Caco-2 (cell line): Measurements from ENCODE around the gene TMEM204. TPM values are rescaled to one million over a fixed set of nuclear protein-coding genes. Genes with fewer than 3 reads are reported as not detected.

Experiments used
- BruUV-seq: library from RNA; stranded (reverse); fragments of 400-500 nt; replicated peaks from 2 replicates; lab custom pipeline; 2021; lab: Mats Ljungman, UMichigan
- CTCF ChIA-PET: fragments of 300-600 bp; sonication (Branson Sonifier 250); formaldehyde crosslinking; loops from one replicate; lab custom pipeline; 2022; ENCODE audit warnings: antibody characterized with exemption; lab: Charles Lee
- POLR2A ChIA-PET: fragments of 300-600 bp; sonication (Branson Sonifier 250); formaldehyde crosslinking; loops from one replicate; lab custom pipeline; 2022; ENCODE audit warnings: antibody characterized with exemption; lab: Charles Lee
- DNase-seq, 2 experiments: peaks; one replicate each; pipeline versions ENCODE4 v3.0.0 to v3.0.0-alpha.2; 2020 to 2022
- H3K27me3 ChIP-seq: replicated peaks from 2 replicates; pipeline ENCODE4 v1.6.0; 2011; ENCODE audit warnings: low read length; ENCODE audit not compliant: control insufficient read depth, insufficient read depth
- H3K36me3 ChIP-seq: 2 replicates; pipeline ENCODE4 v1.5.1; 2011; ENCODE audit warnings: low read length; ENCODE audit not compliant: control insufficient read depth, insufficient read depth
- H3K4me1 ChIP-seq: fragments of 250-450 bp; sonication (Bioruptor Pico); 2 replicates; pipeline ENCODE4 v1.5.1; 2020; ENCODE audit warnings: mild to moderate bottlenecking
- H3K4me3 ChIP-seq: 2 replicates; pipeline ENCODE4 v1.5.1; 2011; ENCODE audit warnings: low read depth, mild to moderate bottlenecking, control low read depth, low read length
- H3K9me3 ChIP-seq: fragments of 250-450 bp; sonication (Bioruptor Pico); 2 replicates; pipeline ENCODE4 v1.5.1; 2020; ENCODE audit warnings: mild to moderate bottlenecking, moderate library complexity
- H3K27ac Mint-ChIP-seq: one replicate; pipeline ENCODE4 v1.8.0; 2022; ENCODE audit warnings: mixed read lengths; ENCODE audit not compliant: unreplicated experiment
- H3K27me3 Mint-ChIP-seq: one replicate; pipeline ENCODE4 v1.8.0; 2022; ENCODE audit warnings: mixed read lengths; ENCODE audit not compliant: insufficient read depth, unreplicated experiment
- H3K36me3 Mint-ChIP-seq: one replicate; pipeline ENCODE4 v1.8.0; 2022; ENCODE audit warnings: mild to moderate bottlenecking, mixed read lengths; ENCODE audit not compliant: insufficient read depth, unreplicated experiment
- H3K4me1 Mint-ChIP-seq: one replicate; pipeline ENCODE4 v1.8.0; 2022; ENCODE audit warnings: low read depth, mixed read lengths; ENCODE audit not compliant: unreplicated experiment
- H3K4me3 Mint-ChIP-seq: one replicate; pipeline ENCODE4 v1.8.0; 2022; ENCODE audit warnings: mild to moderate bottlenecking, moderate library complexity, mixed read lengths; ENCODE audit not compliant: unreplicated experiment
- H3K9me3 Mint-ChIP-seq: one replicate; pipeline ENCODE4 v1.8.0; 2022; ENCODE audit warnings: mixed read lengths; ENCODE audit not compliant: unreplicated experiment
- intact Hi-C: fragments of 100-400 bp; cut with micrococcal nuclease; formaldehyde crosslinking; loops from one replicate; pipeline ENCODE4 v1.10.0; 2022; ENCODE audit not compliant: unreplicated experiment
- total RNA-seq: library from RNA; stranded (reverse); gene quantifications from 2 replicates; pipeline ENCODE4 v1.2.3, GENCODE V29; 2022
- TF ChIP-seq, protein P1 (sequence below), 2 experiments: fragments of 200-600 bp in 1 of 2; IDR thresholded peaks; 1 replicate in 1 of 2; 2 replicates in 1 of 2; pipeline versions ENCODE4 v1.5.1 to v1.8.0; 2011 to 2022; ENCODE audit warnings: antibody characterized with exemption in 1 of 2, control low read depth in 1 of 2, inconsistent platforms in 1 of 2, low read depth in 1 of 2, low read length in 1 of 2, mild to moderate bottlenecking in 1 of 2, moderate library complexity in 1 of 2; ENCODE audit not compliant: insufficient read depth in 1 of 2, severe bottlenecking in 1 of 2, unreplicated experiment in 1 of 2

Gene TMEM204
- total RNA-seq, 1 experiment from 2014 or later = not detected

DNA sequence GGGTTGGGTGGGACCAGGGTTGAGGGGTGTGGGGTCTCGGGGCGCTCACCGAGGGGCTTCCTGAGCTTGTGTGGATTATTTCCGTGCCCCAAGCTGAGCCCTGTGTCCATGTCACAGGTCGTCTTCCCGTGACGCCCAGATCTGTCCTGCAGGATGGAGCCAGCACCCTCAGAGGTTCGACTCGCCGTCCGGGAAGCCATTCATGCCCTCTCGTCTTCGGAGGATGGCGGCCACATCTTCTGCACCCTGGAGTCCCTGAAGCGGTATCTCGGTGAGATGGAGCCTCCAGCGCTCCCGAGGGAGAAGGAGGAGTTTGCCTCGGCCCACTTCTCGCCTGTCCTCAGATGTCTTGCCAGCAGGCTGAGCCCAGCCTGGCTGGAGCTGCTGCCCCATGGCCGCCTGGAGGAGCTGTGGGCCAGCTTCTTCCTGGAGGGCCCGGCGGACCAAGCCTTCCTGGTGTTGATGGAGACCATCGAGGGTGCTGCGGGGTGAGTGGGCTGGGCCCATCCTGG is 39.3 kb upstream of the TMEM204 start:
- ChIA-PET CTCF (interaction anchor here (0.6 kb wide), 1 partner anchor 19 kb away, joined by 3 read pairs; no protein-coding TSS in a partner anchor), POLR2A (interaction anchor here (1.9 kb wide), 1 partner anchor 74 kb away, joined by 9 read pairs; the partner anchor contains the start of gene UQCC4)
- no peaks in the 10 kb centered on the region for H3K27me3 Mint-ChIP-seq
- no peaks in the 10 kb centered on the region for H3K9me3 Mint-ChIP-seq
- TF ChIP-seq, protein P1, sequence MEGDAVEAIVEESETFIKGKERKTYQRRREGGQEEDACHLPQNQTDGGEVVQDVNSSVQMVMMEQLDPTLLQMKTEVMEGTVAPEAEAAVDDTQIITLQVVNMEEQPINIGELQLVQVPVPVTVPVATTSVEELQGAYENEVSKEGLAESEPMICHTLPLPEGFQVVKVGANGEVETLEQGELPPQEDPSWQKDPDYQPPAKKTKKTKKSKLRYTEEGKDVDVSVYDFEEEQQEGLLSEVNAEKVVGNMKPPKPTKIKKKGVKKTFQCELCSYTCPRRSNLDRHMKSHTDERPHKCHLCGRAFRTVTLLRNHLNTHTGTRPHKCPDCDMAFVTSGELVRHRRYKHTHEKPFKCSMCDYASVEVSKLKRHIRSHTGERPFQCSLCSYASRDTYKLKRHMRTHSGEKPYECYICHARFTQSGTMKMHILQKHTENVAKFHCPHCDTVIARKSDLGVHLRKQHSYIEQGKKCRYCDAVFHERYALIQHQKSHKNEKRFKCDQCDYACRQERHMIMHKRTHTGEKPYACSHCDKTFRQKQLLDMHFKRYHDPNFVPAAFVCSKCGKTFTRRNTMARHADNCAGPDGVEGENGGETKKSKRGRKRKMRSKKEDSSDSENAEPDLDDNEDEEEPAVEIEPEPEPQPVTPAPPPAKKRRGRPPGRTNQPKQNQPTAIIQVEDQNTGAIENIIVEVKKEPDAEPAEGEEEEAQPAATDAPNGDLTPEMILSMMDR (IDR thresholded peaks at IDR 0.05; ENCODE audit: insufficient read depth in 1 of 2, low read depth in 1 of 2, low read length in 1 of 2, severe bottlenecking in 1 of 2, unreplicated experiment in 1 of 2) = no peak
- peak overlapping the region; percentile 96 for H3K4me3 Mint-ChIP-seq
- no TSS peak for BruUV-seq
- DNase-seq = peak in 1 of 2 experiments; percentile 40
- no peaks in the 10 kb centered on the region for H3K4me1 Mint-ChIP-seq
- Histone ChIP-seq H3K4me3 (peak overlapping the region; percentile 59), H3K4me1 (peaks cover 5% of the 10 kb centered on the region; the same call in 1 of the 2 replicates), H3K27me3 (no peaks in the 10 kb centered on the region), H3K9me3 (no peaks in the 10 kb centered on the region), H3K36me3 (peaks cover 3% of the 10 kb centered on the region)
- intact Hi-C loops = no loop called here
- peaks cover 31% of the 10 kb centered on the region for H3K36me3 Mint-ChIP-seq
- H3K27ac Mint-ChIP-seq = peak overlapping the region; percentile 98

- BruUV-seq = no TSS peak
- H3K9me3 Mint-ChIP-seq = no peaks in the 10 kb centered on the region
- intact Hi-C loops = no loop called here
- no peak for DNase-seq
- Histone ChIP-seq H3K36me3 (peaks cover 3% of the 10 kb centered on the region), H3K4me1 (peaks cover 5% of the 10 kb centered on the region; the same call in 1 of the 2 replicates), H3K9me3 (no peaks in the 10 kb centered on the region), H3K27me3 (no peaks in the 10 kb centered on the region), H3K4me3 (no peak overlapping the region)
- no peaks in the 10 kb centered on the region for H3K27me3 Mint-ChIP-seq
- TF ChIP-seq, protein P1 (IDR thresholded peaks at IDR 0.05; ENCODE audit: insufficient read depth in 1 of 2, low read depth in 1 of 2, low read length in 1 of 2, severe bottlenecking in 1 of 2, unreplicated experiment in 1 of 2) = no peak
- ChIA-PET POLR2A (no interaction called here), CTCF (no interaction called here)
- no peak overlapping the region for H3K27ac Mint-ChIP-seq
- H3K4me1 Mint-ChIP-seq = no peaks in the 10 kb centered on the region
- H3K4me3 Mint-ChIP-seq = peak overlapping the region; percentile 96
- peaks cover 31% of the 10 kb centered on the region for H3K36me3 Mint-ChIP-seq
These were observed 38.8 kb upstream of the TMEM204 start for GRCh38 chr16:1494711-1495110.

DNA sequence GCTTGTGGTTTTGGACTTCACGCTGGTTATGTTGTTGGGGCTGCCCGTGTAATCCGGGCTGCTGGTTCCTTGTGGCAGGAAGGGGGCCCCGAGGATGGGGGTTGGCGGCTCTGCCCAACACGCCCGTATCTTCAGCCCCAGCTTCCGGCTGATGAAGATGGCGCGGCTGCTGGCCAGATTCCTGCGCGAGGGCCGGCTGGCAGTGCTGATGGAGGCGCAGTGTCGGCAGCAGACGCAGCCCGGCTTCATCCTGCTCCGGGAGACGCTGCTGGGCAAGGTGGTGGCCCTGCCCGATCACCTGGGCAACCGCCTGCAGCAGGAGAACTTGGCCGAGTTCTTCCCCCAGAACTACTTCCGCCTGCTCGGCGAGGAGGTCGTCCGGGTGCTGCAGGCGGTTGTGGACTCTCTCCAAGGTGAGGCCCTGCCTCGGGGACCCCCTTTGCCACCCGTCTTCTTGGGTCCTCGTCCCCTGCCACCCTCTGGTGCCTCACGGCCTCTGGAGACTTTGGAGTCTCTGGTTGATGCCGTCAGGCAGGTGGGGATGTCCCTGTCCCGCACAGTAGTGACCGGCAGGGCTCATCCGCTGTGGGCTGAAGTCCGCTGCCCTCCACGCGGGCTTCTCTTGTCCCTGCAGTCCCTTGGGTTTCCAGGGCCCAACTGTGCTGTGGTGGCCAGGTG is 38.1 kb upstream of the TMEM204 start:
- TF ChIP-seq, protein P1 (IDR thresholded peaks at IDR 0.05; ENCODE audit: insufficient read depth in 1 of 2, low read depth in 1 of 2, low read length in 1 of 2, severe bottlenecking in 1 of 2, unreplicated experiment in 1 of 2) = no peak
- Mint-ChIP-seq H3K9me3 (no peaks in the 10 kb centered on the region), H3K27me3 (no peaks in the 10 kb centered on the region), H3K36me3 (peaks cover 31% of the 10 kb centered on the region), H3K27ac (no peak overlapping the region), H3K4me1 (no peaks in the 10 kb centered on the region), H3K4me3 (no peak overlapping the region)
- H3K4me1 ChIP-seq = peaks cover 5% of the 10 kb centered on the region; the same call in 1 of the 2 replicates
- no peaks in the 10 kb centered on the region for H3K27me3 ChIP-seq
- H3K4me3 ChIP-seq = no peak overlapping the region
- intact Hi-C loops = no loop called here
- BruUV-seq = no TSS peak
- H3K9me3 ChIP-seq = no peaks in the 10 kb centered on the region
- POLR2A ChIA-PET = no interaction called here
- DNase-seq = no peak
- peaks cover 3% of the 10 kb centered on the region for H3K36me3 ChIP-seq
- CTCF ChIA-PET = interaction anchor here (0.6 kb wide), 1 partner anchor 64 kb away, joined by 3 read pairs; no protein-coding TSS in a partner anchor
